GM12878 (cell line): Measurements from ENCODE around the gene NCAPD3. TPM values are rescaled to one million over a fixed set of nuclear protein-coding genes. Genes with fewer than 3 reads are reported as not detected.

Experiments used
- ATAC-seq: fragments of 200-7000 bp; cut with Tn5 transposase; 3 replicates; pipeline ENCODE4 v1.9.1; 2020; ENCODE audit warnings: mild to moderate bottlenecking, moderate library complexity
- BruUV-seq: library from RNA; stranded (reverse); fragments of 400-500 nt; replicated peaks from 2 replicates; lab custom pipeline; 2021; lab: Mats Ljungman, UMichigan
- CTCF ChIA-PET: fragments of 300-600 bp; sonication (Branson Sonifier 250); formaldehyde crosslinking; extraction: SDS; loops from one replicate; lab custom pipeline; 2021; ENCODE audit warnings: inconsistent platforms; lab: Yijun Ruan, JAX
- POLR2A ChIA-PET: fragments of 350-600 bp; formaldehyde crosslinking; extraction: SDS; loops from one replicate; lab custom pipeline; 2021; ENCODE audit warnings: inconsistent platforms; lab: Charles Lee
- RAD21 ChIA-PET: fragments of 300-600 bp; sonication (Branson Sonifier 250); formaldehyde crosslinking; loops from one replicate; lab custom pipeline; 2023; ENCODE audit warnings: antibody characterized with exemption; ENCODE audit not compliant: unreplicated experiment; lab: Charles Lee
- SMC1A ChIA-PET: fragments of 300-600 bp; sonication (Branson Sonifier 250); formaldehyde crosslinking; loops from one replicate; lab custom pipeline; 2023; ENCODE audit not compliant: unreplicated experiment, uncharacterized antibody; lab: Charles Lee
- DNase-seq: peaks from one replicate; pipeline ENCODE4 v3.0.0-alpha.2; 2011; ENCODE audit warnings: low read depth, low spot score
- FAIRE-seq: peaks from 3 replicates; lab custom pipeline; 2011; peaks lifted over from hg19 to GRCh38; lab: Jason Lieb, UNC
- H2AFZ ChIP-seq: 2 replicates; pipeline ENCODE4 v1.6.0; 2011; ENCODE audit warnings: low read depth, low read length, control low read depth; ENCODE audit not compliant: control insufficient read depth
- H3K27ac ChIP-seq: 2 replicates; pipeline ENCODE4 v1.5.1; 2011; ENCODE audit warnings: control low read depth; ENCODE audit not compliant: control insufficient read depth, insufficient read depth
- H3K27me3 ChIP-seq, 2 experiments: replicated peaks in 1 of 2; 2 replicates each; pipeline versions ENCODE4 v1.6.0 to v1.6.1; 2011; ENCODE audit warnings: low read length in 1 of 2; ENCODE audit not compliant: control insufficient read depth in 2 of 2, insufficient read depth in 2 of 2
- H3K36me3 ChIP-seq, 2 experiments: 2 replicates each; pipeline ENCODE4 v1.5.1; 2011; ENCODE audit warnings: low read length in 1 of 2; ENCODE audit not compliant: control insufficient read depth in 2 of 2, insufficient read depth in 2 of 2
- H3K4me1 ChIP-seq: 2 replicates; pipeline ENCODE4 v1.6.1; 2011; ENCODE audit warnings: mild to moderate bottlenecking, low read length, moderate library complexity, mixed read lengths; ENCODE audit not compliant: control insufficient read depth, insufficient read depth
- H3K4me2 ChIP-seq: 2 replicates; pipeline ENCODE4 v1.6.0; 2011; ENCODE audit warnings: control low read depth; ENCODE audit not compliant: control insufficient read depth, insufficient read depth
- H3K4me3 ChIP-seq: fragments of 200-600 bp; sonication (generic); 2 replicates; pipeline ENCODE4 v1.5.1; 2016
- H3K79me2 ChIP-seq: 2 replicates; pipeline ENCODE4 v1.6.0; 2011; ENCODE audit warnings: low read length; ENCODE audit not compliant: control insufficient read depth, insufficient read depth
- H3K9ac ChIP-seq: 2 replicates; pipeline ENCODE4 v1.8.0; 2011; ENCODE audit warnings: low read length, control low read depth, mixed read lengths; ENCODE audit not compliant: control insufficient read depth, insufficient read depth
- H3K9me3 ChIP-seq: replicated peaks from 3 replicates; pipeline ENCODE4 v1.5.1; 2011; ENCODE audit warnings: mild to moderate bottlenecking, low read length; ENCODE audit not compliant: control insufficient read depth, insufficient read depth
- H4K20me1 ChIP-seq: 2 replicates; pipeline ENCODE4 v1.6.0; 2011; ENCODE audit not compliant: control insufficient read depth, insufficient read depth
- DPF2 ChIP-seq: fragments of 450-650 bp; IDR thresholded peaks from 2 replicates; pipeline ENCODE4 v1.6.1; 2017; ENCODE audit warnings: mild to moderate bottlenecking
- MTA3 ChIP-seq: IDR thresholded peaks from 2 replicates; pipeline ENCODE4 v1.6.1; 2012; ENCODE audit warnings: low read length, inconsistent platforms, borderline replicate concordance
- RELB ChIP-seq: fragments of 450-650 bp; IDR thresholded peaks from 2 replicates; pipeline ENCODE4 v1.6.1; 2017; ENCODE audit warnings: low read depth, mild to moderate bottlenecking, moderate library complexity
- SMC3 ChIP-seq: IDR thresholded peaks from 2 replicates; pipeline ENCODE4 v1.6.1; 2011; ENCODE audit warnings: low read length, improper control_type of control experiment, borderline replicate concordance
- TBL1XR1 ChIP-seq: IDR thresholded peaks from 2 replicates; pipeline ENCODE4 v1.6.1; 2012; ENCODE audit warnings: low read depth, low read length, improper control_type of control experiment
- ZBTB4 ChIP-seq: fragments of 450-650 bp; formaldehyde crosslinking; IDR thresholded peaks from 2 replicates; pipeline ENCODE4 v1.4.0; 2022; ENCODE audit warnings: mild to moderate bottlenecking, moderate library complexity
- WGBS: methylation state at CpG from one replicate; pipeline ENCODE4 v1.1.6; 2016; ENCODE audit warnings: low lambda C conversion rate; ENCODE audit not compliant: insufficient replicate concordance, insufficient coverage; ENCODE audit errors: missing lambda C conversion rate; 5-methylcytosine and 5-hydroxymethylcytosine counted together
- in situ Hi-C: fragments of 300-500 bp; cut with MboI; formaldehyde crosslinking; loops from 9 replicates; pipeline ENCODE4 v1.14.3; 2018; ENCODE audit warnings: mixed read lengths
- intact Hi-C: fragments of 100-400 bp; cut with micrococcal nuclease; formaldehyde crosslinking; loops from one replicate; pipeline ENCODE4 v1.14.2; 2022; ENCODE audit not compliant: unreplicated experiment
- polyA plus RNA-seq, 11 experiments: library from polyadenylated mRNA; depleted of rRNA in 4 of 11; unstranded in 6 of 11; stranded (reverse) in 5 of 11; fragments of >200 nt; fragmentation: Nextera tagmentation in 4 of 11; fragmentation: Illumina TruSeq in 1 of 11; extraction: Ambion mirVana in 4 of 11; extraction: Trizol in 1 of 11; gene quantifications; 1 replicate in 1 of 11; 2 replicates in 10 of 11; pipeline versions ENCODE4 v1.2.1 to v1.2.3, GENCODE V29; 2011 to 2016; ENCODE audit warnings: inconsistent platforms in 2 of 11, missing spikeins in 2 of 11, low read depth in 1 of 11
- total RNA-seq, 4 experiments: library from RNA; depleted of rRNA in 3 of 4; stranded (reverse); fragments of >200 nt in 3 of 4; fragmentation: Illumina TruSeq in 1 of 4; extraction: Trizol in 1 of 4; gene quantifications; 2 replicates each; pipeline versions ENCODE4 v1.2.1 to v1.2.3, GENCODE V29; 2013 to 2021

The NCAPD3 gene
- total and polyA plus RNA-seq, 10 of the 15 experiments (the other 5 are each of a cell fraction or from before 2014, with no cell fraction given) = 14.9 to 58.2 (median 48.2) TPM

GRCh38 chr11:134266841-134267251 is 43.1 kb upstream of the NCAPD3 start:
- H3K4me1 ChIP-seq = no peaks in the 10 kb centered on the region; the same call in 1 of the 2 replicates
- no peak overlapping the region for H3K9ac ChIP-seq
- H3K4me2 ChIP-seq = no peak overlapping the region
- 0 out of 4 replicates have a peak, but pooled peaks cover 0 to 3% of the 10 kb centered on the region in 2 experiments for H3K36me3 ChIP-seq
- 42% methylated on average over 3 of the region's 3 CpGs for WGBS
- no peaks in the 10 kb centered on the region for H3K79me2 ChIP-seq
- no peaks in the 10 kb centered on the region for H3K9me3 ChIP-seq
- RAD21 ChIA-PET = no interaction called here
- no peaks in the 10 kb centered on the region for H4K20me1 ChIP-seq
- in situ Hi-C loops (no loop called here), intact Hi-C loops (no loop called here)
- POLR2A ChIA-PET = no interaction called here
- SMC1A ChIA-PET = no interaction called here
- FAIRE-seq (no peak), DNase-seq (no peak), ATAC-seq (no peak)
- BruUV-seq = no TSS peak
- H3K4me3 ChIP-seq = no peak overlapping the region
- CTCF ChIA-PET = no interaction called here
- H3K27me3 ChIP-seq = no peaks in the 10 kb centered on the region
- H3K27ac ChIP-seq = no peak overlapping the region
- no peak overlapping the region for H2AFZ ChIP-seq
- TF ChIP-seq RELB = no peak
- no peak for TF ChIP-seq SMC3
- TF ChIP-seq TBL1XR1 = no peak
- no peak for TF ChIP-seq ZBTB4 (CRISPR knock-in tag)
- TF ChIP-seq MTA3 = no peak
- no peak for TF ChIP-seq DPF2
